ENCODE data around the gene TMEM19.

DNA sequence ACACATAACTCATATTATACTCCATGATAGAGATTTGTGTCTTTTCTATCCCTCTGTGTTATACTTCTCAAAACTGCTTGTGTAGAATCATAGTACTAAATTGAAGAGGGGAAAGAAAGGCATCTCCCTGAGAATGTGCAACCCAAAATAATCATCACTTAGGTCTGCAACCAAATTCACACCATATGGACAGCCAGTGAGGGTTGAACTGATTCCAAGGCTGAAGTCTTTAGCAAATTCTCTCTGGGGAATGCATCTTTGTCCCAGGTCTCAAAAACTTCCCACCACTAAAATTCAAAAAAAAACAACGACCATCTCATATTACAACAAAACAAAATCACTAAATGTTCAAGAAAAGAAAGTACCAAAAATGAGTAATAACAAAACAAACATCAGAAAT is 33.2 kb upstream of the TMEM19 start:
- TF ChIP-seq CTCF (IDR thresholded peaks at IDR 0.05) (no peak), POLR2A (IDR thresholded peaks at IDR 0.05) (no peak)

Measured in lower leg skin (tissue), 3 donors.